GM12878 (cell line): Measurements from ENCODE around the gene NOC2L. TPM values are rescaled to one million over a fixed set of nuclear protein-coding genes. Genes with fewer than 3 reads are reported as not detected.
A peak's percentile ranks its signal among the peaks of the same experiment; 100 is the strongest.

Experiments
- ATAC-seq: fragments of 200-7000 bp; cut with Tn5 transposase; 3 replicates; pipeline ENCODE4 v1.9.1; 2020; ENCODE audit warnings: mild to moderate bottlenecking, moderate library complexity
- BruUV-seq: library from RNA; stranded (reverse); fragments of 400-500 nt; replicated peaks from 2 replicates; lab custom pipeline; 2021; lab: Mats Ljungman, UMichigan
- CTCF ChIA-PET: fragments of 300-600 bp; sonication (Branson Sonifier 250); formaldehyde crosslinking; extraction: SDS; loops from one replicate; lab custom pipeline; 2021; ENCODE audit warnings: inconsistent platforms; lab: Yijun Ruan, JAX
- POLR2A ChIA-PET: fragments of 350-600 bp; formaldehyde crosslinking; extraction: SDS; loops from one replicate; lab custom pipeline; 2021; ENCODE audit warnings: inconsistent platforms; lab: Charles Lee
- RAD21 ChIA-PET: fragments of 300-600 bp; sonication (Branson Sonifier 250); formaldehyde crosslinking; loops from one replicate; lab custom pipeline; 2023; ENCODE audit warnings: antibody characterized with exemption; ENCODE audit not compliant: unreplicated experiment; lab: Charles Lee
- SMC1A ChIA-PET: fragments of 300-600 bp; sonication (Branson Sonifier 250); formaldehyde crosslinking; loops from one replicate; lab custom pipeline; 2023; ENCODE audit not compliant: unreplicated experiment, uncharacterized antibody; lab: Charles Lee
- DNase-seq: peaks from one replicate; pipeline ENCODE4 v3.0.0-alpha.2; 2011; ENCODE audit warnings: low read depth, low spot score
- FAIRE-seq: peaks from 3 replicates; lab custom pipeline; 2011; peaks lifted over from hg19 to GRCh38; lab: Jason Lieb, UNC
- H2AFZ ChIP-seq: 2 replicates; pipeline ENCODE4 v1.6.0; 2011; ENCODE audit warnings: low read depth, low read length, control low read depth; ENCODE audit not compliant: control insufficient read depth
- H3K27ac ChIP-seq: 2 replicates; pipeline ENCODE4 v1.5.1; 2011; ENCODE audit warnings: control low read depth; ENCODE audit not compliant: control insufficient read depth, insufficient read depth
- H3K27me3 ChIP-seq, 2 experiments: replicated peaks in 1 of 2; 2 replicates each; pipeline versions ENCODE4 v1.6.0 to v1.6.1; 2011; ENCODE audit warnings: low read length in 1 of 2; ENCODE audit not compliant: control insufficient read depth in 2 of 2, insufficient read depth in 2 of 2
- H3K36me3 ChIP-seq, 2 experiments: 2 replicates each; pipeline ENCODE4 v1.5.1; 2011; ENCODE audit warnings: low read length in 1 of 2; ENCODE audit not compliant: control insufficient read depth in 2 of 2, insufficient read depth in 2 of 2
- H3K4me1 ChIP-seq: 2 replicates; pipeline ENCODE4 v1.6.1; 2011; ENCODE audit warnings: mild to moderate bottlenecking, low read length, moderate library complexity, mixed read lengths; ENCODE audit not compliant: control insufficient read depth, insufficient read depth
- H3K4me2 ChIP-seq: 2 replicates; pipeline ENCODE4 v1.6.0; 2011; ENCODE audit warnings: control low read depth; ENCODE audit not compliant: control insufficient read depth, insufficient read depth
- H3K4me3 ChIP-seq: fragments of 200-600 bp; sonication (generic); 2 replicates; pipeline ENCODE4 v1.5.1; 2016
- H3K79me2 ChIP-seq: 2 replicates; pipeline ENCODE4 v1.6.0; 2011; ENCODE audit warnings: low read length; ENCODE audit not compliant: control insufficient read depth, insufficient read depth
- H3K9ac ChIP-seq: 2 replicates; pipeline ENCODE4 v1.8.0; 2011; ENCODE audit warnings: low read length, control low read depth, mixed read lengths; ENCODE audit not compliant: control insufficient read depth, insufficient read depth
- H3K9me3 ChIP-seq: replicated peaks from 3 replicates; pipeline ENCODE4 v1.5.1; 2011; ENCODE audit warnings: mild to moderate bottlenecking, low read length; ENCODE audit not compliant: control insufficient read depth, insufficient read depth
- H4K20me1 ChIP-seq: 2 replicates; pipeline ENCODE4 v1.6.0; 2011; ENCODE audit not compliant: control insufficient read depth, insufficient read depth
- ATF7 ChIP-seq: fragments of 450-650 bp; IDR thresholded peaks from 2 replicates; pipeline ENCODE4 v1.6.1; 2016; ENCODE audit warnings: low read depth, mild to moderate bottlenecking
- CBFB ChIP-seq: IDR thresholded peaks from 2 replicates; pipeline ENCODE4 v1.6.1; 2016; ENCODE audit warnings: antibody characterized with exemption, low read depth
- CEBPZ ChIP-seq: fragments of 150-350 bp; IDR thresholded peaks from 2 replicates; pipeline ENCODE4 v1.6.1; 2016; ENCODE audit warnings: low read depth, low read length
- CHD1 ChIP-seq: IDR thresholded peaks from 2 replicates; pipeline ENCODE4 v1.6.1; 2012; ENCODE audit warnings: low read depth, low read length, improper control_type of control experiment
- DPF2 ChIP-seq: fragments of 450-650 bp; IDR thresholded peaks from 2 replicates; pipeline ENCODE4 v1.6.1; 2017; ENCODE audit warnings: mild to moderate bottlenecking
- GATAD2B ChIP-seq: fragments of 450-650 bp; conservative IDR thresholded peaks from 2 replicates; pipeline ENCODE4 v1.6.1; 2017; ENCODE audit warnings: low read depth, mild to moderate bottlenecking, moderate library complexity
- IKZF1 ChIP-seq: fragments of 450-650 bp; conservative IDR thresholded peaks from 2 replicates; pipeline ENCODE4 v1.6.1; 2017; ENCODE audit warnings: antibody characterized with exemption, mild to moderate bottlenecking
- MYB ChIP-seq: fragments of 150-350 bp; IDR thresholded peaks from 2 replicates; pipeline ENCODE4 v1.6.1; 2014; ENCODE audit warnings: mild to moderate bottlenecking, low read depth, low read length, borderline replicate concordance
- SMC3 ChIP-seq: IDR thresholded peaks from 2 replicates; pipeline ENCODE4 v1.6.1; 2011; ENCODE audit warnings: low read length, improper control_type of control experiment, borderline replicate concordance
- STAT1 ChIP-seq: fragments of 450-650 bp; conservative IDR thresholded peaks from 2 replicates; pipeline ENCODE4 v1.6.1; 2014; ENCODE audit warnings: antibody characterized with exemption, mild to moderate bottlenecking
- ZNF274 ChIP-seq: IDR thresholded peaks from one replicate; pipeline ENCODE4 v1.8.0; 2011; ENCODE audit not compliant: insufficient read length, insufficient read depth
- ZZZ3 ChIP-seq: IDR thresholded peaks from 2 replicates; pipeline ENCODE4 v1.6.1; 2011; ENCODE audit warnings: low read depth; ENCODE audit not compliant: control insufficient read depth, insufficient read length
- WGBS: methylation state at CpG from one replicate; pipeline ENCODE4 v1.1.6; 2016; ENCODE audit warnings: low lambda C conversion rate; ENCODE audit not compliant: insufficient replicate concordance, insufficient coverage; ENCODE audit errors: missing lambda C conversion rate; 5-methylcytosine and 5-hydroxymethylcytosine counted together
- in situ Hi-C: fragments of 300-500 bp; cut with MboI; formaldehyde crosslinking; loops from 9 replicates; pipeline ENCODE4 v1.14.3; 2018; ENCODE audit warnings: mixed read lengths
- intact Hi-C: fragments of 100-400 bp; cut with micrococcal nuclease; formaldehyde crosslinking; loops from one replicate; pipeline ENCODE4 v1.14.2; 2022; ENCODE audit not compliant: unreplicated experiment
- polyA plus RNA-seq, 11 experiments: library from polyadenylated mRNA; depleted of rRNA in 4 of 11; unstranded in 6 of 11; stranded (reverse) in 5 of 11; fragments of >200 nt; fragmentation: Nextera tagmentation in 4 of 11; fragmentation: Illumina TruSeq in 1 of 11; extraction: Ambion mirVana in 4 of 11; extraction: Trizol in 1 of 11; gene quantifications; 1 replicate in 1 of 11; 2 replicates in 10 of 11; pipeline versions ENCODE4 v1.2.1 to v1.2.3, GENCODE V29; 2011 to 2016; ENCODE audit warnings: inconsistent platforms in 2 of 11, missing spikeins in 2 of 11, low read depth in 1 of 11
- total RNA-seq, 4 experiments: library from RNA; depleted of rRNA in 3 of 4; stranded (reverse); fragments of >200 nt in 3 of 4; fragmentation: Illumina TruSeq in 1 of 4; extraction: Trizol in 1 of 4; gene quantifications; 2 replicates each; pipeline versions ENCODE4 v1.2.1 to v1.2.3, GENCODE V29; 2013 to 2021
- TF ChIP-seq, protein P1 (sequence below): IDR thresholded peaks from 2 replicates; pipeline ENCODE4 v1.6.1; 2012; ENCODE audit warnings: mild to moderate bottlenecking, low read depth, low read length
- TF ChIP-seq, protein P2 (sequence below): fragments of 450-650 bp; IDR thresholded peaks from 2 replicates; pipeline ENCODE4 v1.6.1; 2017; ENCODE audit warnings: antibody characterized with exemption, mild to moderate bottlenecking, moderate library complexity

NOC2L gene
- total and polyA plus RNA-seq, 10 of the 15 experiments (the other 5 are each of a cell fraction or from before 2014, with no cell fraction given) = 1.3 to 171 (median 64.3) TPM

- FAIRE-seq (no peak), DNase-seq (no peak), ATAC-seq (peak; percentile 88)
- Histone ChIP-seq H3K36me3 (no peaks in the 10 kb centered on the region), H3K27me3 (no peaks in the 10 kb centered on the region), H3K4me2 (no peak overlapping the region), H3K9me3 (no peaks in the 10 kb centered on the region), H3K79me2 (no peaks in the 10 kb centered on the region), H3K4me3 (no peak overlapping the region), H4K20me1 (no peaks in the 10 kb centered on the region), H2AFZ (no peak overlapping the region), H3K9ac (no peak overlapping the region), H3K27ac (no peak overlapping the region), H3K4me1 (no peaks in the 10 kb centered on the region)
- POLR2A ChIA-PET = interaction anchor here (0.7 to 1.0 kb wide), 2 partner anchors 29 to 322 kb away, joined by 3 to 7 read pairs; partner anchors contain the start of gene ISG15
- in situ Hi-C loops = loop anchor here (5.0 kb wide), 1 partner anchor 78 kb away; no protein-coding TSS in a partner anchor
- BruUV-seq = no TSS peak
- SMC1A ChIA-PET = interaction anchor here (0.6 to 2.7 kb wide), 11 partner anchors 14 to 307 kb away, joined by 3 to 13 read pairs (median 4); partner anchors contain the start of gene ISG15
- 4% methylated on average over 20 of the region's 29 CpGs for WGBS
- RAD21 ChIA-PET = interaction anchor here (0.7 to 2.4 kb wide), 19 partner anchors 9 to 308 kb away, joined by 3 to 19 read pairs (median 3); partner anchors contain the start of genes AGRN, C1orf159 and ISG15
- CTCF ChIA-PET = interaction anchor here (0.7 to 8.0 kb wide), 20 partner anchors 9 to 388 kb away, joined by 3 to 71 read pairs (median 6); partner anchors contain the start of genes ISG15 and NOC2L
- intact Hi-C loops = loop anchor here (1.0 to 2.0 kb wide), 2 partner anchors 79 to 309 kb away; no protein-coding TSS in a partner anchor
- TF ChIP-seq CBFB (no peak), GATAD2B (no peak), ATF7 (no peak), CHD1 (no peak), MYB (no peak), STAT1 (no peak), ZNF274 (no peak), DPF2 (no peak), CEBPZ (no peak), SMC3 (peak; percentile 57), ZZZ3 (no peak), IKZF1 (0 out of 2 replicates have a peak, but pooled peaks have one; percentile 15)
- TF ChIP-seq, protein P1, sequence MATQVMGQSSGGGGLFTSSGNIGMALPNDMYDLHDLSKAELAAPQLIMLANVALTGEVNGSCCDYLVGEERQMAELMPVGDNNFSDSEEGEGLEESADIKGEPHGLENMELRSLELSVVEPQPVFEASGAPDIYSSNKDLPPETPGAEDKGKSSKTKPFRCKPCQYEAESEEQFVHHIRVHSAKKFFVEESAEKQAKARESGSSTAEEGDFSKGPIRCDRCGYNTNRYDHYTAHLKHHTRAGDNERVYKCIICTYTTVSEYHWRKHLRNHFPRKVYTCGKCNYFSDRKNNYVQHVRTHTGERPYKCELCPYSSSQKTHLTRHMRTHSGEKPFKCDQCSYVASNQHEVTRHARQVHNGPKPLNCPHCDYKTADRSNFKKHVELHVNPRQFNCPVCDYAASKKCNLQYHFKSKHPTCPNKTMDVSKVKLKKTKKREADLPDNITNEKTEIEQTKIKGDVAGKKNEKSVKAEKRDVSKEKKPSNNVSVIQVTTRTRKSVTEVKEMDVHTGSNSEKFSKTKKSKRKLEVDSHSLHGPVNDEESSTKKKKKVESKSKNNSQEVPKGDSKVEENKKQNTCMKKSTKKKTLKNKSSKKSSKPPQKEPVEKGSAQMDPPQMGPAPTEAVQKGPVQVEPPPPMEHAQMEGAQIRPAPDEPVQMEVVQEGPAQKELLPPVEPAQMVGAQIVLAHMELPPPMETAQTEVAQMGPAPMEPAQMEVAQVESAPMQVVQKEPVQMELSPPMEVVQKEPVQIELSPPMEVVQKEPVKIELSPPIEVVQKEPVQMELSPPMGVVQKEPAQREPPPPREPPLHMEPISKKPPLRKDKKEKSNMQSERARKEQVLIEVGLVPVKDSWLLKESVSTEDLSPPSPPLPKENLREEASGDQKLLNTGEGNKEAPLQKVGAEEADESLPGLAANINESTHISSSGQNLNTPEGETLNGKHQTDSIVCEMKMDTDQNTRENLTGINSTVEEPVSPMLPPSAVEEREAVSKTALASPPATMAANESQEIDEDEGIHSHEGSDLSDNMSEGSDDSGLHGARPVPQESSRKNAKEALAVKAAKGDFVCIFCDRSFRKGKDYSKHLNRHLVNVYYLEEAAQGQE = no peak
- TF ChIP-seq, protein P2, sequence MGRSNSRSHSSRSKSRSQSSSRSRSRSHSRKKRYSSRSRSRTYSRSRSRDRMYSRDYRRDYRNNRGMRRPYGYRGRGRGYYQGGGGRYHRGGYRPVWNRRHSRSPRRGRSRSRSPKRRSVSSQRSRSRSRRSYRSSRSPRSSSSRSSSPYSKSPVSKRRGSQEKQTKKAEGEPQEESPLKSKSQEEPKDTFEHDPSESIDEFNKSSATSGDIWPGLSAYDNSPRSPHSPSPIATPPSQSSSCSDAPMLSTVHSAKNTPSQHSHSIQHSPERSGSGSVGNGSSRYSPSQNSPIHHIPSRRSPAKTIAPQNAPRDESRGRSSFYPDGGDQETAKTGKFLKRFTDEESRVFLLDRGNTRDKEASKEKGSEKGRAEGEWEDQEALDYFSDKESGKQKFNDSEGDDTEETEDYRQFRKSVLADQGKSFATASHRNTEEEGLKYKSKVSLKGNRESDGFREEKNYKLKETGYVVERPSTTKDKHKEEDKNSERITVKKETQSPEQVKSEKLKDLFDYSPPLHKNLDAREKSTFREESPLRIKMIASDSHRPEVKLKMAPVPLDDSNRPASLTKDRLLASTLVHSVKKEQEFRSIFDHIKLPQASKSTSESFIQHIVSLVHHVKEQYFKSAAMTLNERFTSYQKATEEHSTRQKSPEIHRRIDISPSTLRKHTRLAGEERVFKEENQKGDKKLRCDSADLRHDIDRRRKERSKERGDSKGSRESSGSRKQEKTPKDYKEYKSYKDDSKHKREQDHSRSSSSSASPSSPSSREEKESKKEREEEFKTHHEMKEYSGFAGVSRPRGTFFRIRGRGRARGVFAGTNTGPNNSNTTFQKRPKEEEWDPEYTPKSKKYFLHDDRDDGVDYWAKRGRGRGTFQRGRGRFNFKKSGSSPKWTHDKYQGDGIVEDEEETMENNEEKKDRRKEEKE = no peak
Observed at GRCh38 chr1:983798-984475, 24.9 kb upstream of the NOC2L start.
